Measurements from ENCODE around the gene LGALS3BP.

The LGALS3BP gene

GRCh38 chr17:78939615-78940014, 40.1 kb downstream of the LGALS3BP start:
- peak; percentile 55 for DNase-seq (ENCODE audit: low read depth)

GRCh38 chr17:78937561-78937960, 42.2 kb downstream of the LGALS3BP start:
- no peak for DNase-seq (ENCODE audit: low read depth)

- DNase-seq (ENCODE audit: low read depth): peak; percentile 95
Measured at GRCh38 chr17:78935419-78936323, 44.1 kb downstream of the LGALS3BP start.

GRCh38 chr17:78934681-78935418, 44.9 kb downstream of the LGALS3BP start:
- no peak for DNase-seq (ENCODE audit: low read depth)

GRCh38 chr17:78933959-78934568, 45.7 kb downstream of the LGALS3BP start:
- DNase-seq (ENCODE audit: low read depth): peak; percentile 100

GRCh38 chr17:78933025-78933958, 46.4 kb downstream of the LGALS3BP start:
- DNase-seq (ENCODE audit: low read depth): peak; percentile 96

GRCh38 chr17:78929908-78930775, 49.6 kb downstream of the LGALS3BP start:
- DNase-seq (ENCODE audit: low read depth): no peak

GRCh38 chr17:78925662-78926555, 53.8 kb downstream of the LGALS3BP start:
- DNase-seq (ENCODE audit: low read depth): peak; percentile 91

GRCh38 chr17:78925234-78925633, 54.5 kb downstream of the LGALS3BP start, which contains the start of gene TIMP2:
TSS of gene TIMP2 (minus strand) at chr17:78925387. CDS start at chr17:78925088, 299 bp downstream.
- peak; percentile 83 for DNase-seq (ENCODE audit: low read depth)

GRCh38 chr17:78924481-78925151, 55.1 kb downstream of the LGALS3BP start:
- no peak for DNase-seq (ENCODE audit: low read depth)

GRCh38 chr17:78923660-78924453, 55.9 kb downstream of the LGALS3BP start:
- DNase-seq (ENCODE audit: low read depth): no peak

- no peak for DNase-seq (ENCODE audit: low read depth)
Measured at GRCh38 chr17:78922816-78923498, 56.8 kb downstream of the LGALS3BP start.

- peak; percentile 77 for DNase-seq (ENCODE audit: low read depth)
Measured at GRCh38 chr17:78921437-78921971, 58.2 kb downstream of the LGALS3BP start.
